ENCODE results near the gene ZDHHC22.

DNA sequence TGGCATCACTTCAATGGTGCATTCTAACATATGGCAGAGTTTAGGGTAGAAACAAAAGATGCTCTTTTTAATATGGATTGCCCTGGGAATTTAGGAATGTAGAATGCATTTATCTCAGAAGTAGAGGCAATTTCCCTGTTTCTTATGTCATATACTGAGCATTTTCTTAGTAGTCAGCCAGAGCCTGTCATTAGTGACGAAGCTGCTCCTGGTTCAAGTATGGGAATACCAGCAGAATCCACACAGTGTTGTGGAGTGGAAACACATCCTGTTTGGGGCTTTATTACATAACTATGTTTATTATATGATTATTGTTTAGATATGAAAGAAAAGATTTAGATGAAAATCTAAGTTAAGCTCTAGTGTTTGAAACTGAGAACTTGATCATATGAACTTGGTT, 31.3 kb downstream of the ZDHHC22 start:
- TF ChIP-seq CREB1 (CRISPR knock-in tag; IDR thresholded peaks at IDR 0.05; ENCODE audit: low read depth), result no peak
- TF ChIP-seq, protein P1, sequence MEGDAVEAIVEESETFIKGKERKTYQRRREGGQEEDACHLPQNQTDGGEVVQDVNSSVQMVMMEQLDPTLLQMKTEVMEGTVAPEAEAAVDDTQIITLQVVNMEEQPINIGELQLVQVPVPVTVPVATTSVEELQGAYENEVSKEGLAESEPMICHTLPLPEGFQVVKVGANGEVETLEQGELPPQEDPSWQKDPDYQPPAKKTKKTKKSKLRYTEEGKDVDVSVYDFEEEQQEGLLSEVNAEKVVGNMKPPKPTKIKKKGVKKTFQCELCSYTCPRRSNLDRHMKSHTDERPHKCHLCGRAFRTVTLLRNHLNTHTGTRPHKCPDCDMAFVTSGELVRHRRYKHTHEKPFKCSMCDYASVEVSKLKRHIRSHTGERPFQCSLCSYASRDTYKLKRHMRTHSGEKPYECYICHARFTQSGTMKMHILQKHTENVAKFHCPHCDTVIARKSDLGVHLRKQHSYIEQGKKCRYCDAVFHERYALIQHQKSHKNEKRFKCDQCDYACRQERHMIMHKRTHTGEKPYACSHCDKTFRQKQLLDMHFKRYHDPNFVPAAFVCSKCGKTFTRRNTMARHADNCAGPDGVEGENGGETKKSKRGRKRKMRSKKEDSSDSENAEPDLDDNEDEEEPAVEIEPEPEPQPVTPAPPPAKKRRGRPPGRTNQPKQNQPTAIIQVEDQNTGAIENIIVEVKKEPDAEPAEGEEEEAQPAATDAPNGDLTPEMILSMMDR (conservative IDR thresholded peaks at IDR 0.05; ENCODE audit: low read depth in 2 of 2), result no peak
